OCI-LY3 (cell line): ENCODE measurements around the gene AKAP6.

Experiments used
- H2AFZ ChIP-seq: fragments of 200-600, 300-600 bp; shearing (Covaris generic); 2 replicates; pipeline ENCODE4 v1.6.0; 2014; ENCODE audit warnings: antibody characterized with exemption, low read depth, low read length
- H3K27ac ChIP-seq: fragments of 200-600, 300-600 bp; sonication (generic); 2 replicates; pipeline ENCODE4 v1.5.1; 2014; ENCODE audit warnings: mild to moderate bottlenecking, low read length, moderate library complexity, mixed read lengths
- H3K27me3 ChIP-seq: fragments of 200-600, 300-600 bp; sonication (generic); 2 replicates; pipeline ENCODE4 v1.6.1; 2014; ENCODE audit warnings: low read depth, low read length, mixed read lengths
- H3K36me3 ChIP-seq: fragments of 200-600, 300-600 bp; sonication (generic); replicated peaks from 2 replicates; pipeline ENCODE3; 2014; ENCODE audit warnings: low read depth, low read length, mixed read lengths
- H3K4me1 ChIP-seq: fragments of 300-600, 200-600 bp; sonication (generic); 2 replicates; pipeline ENCODE4 v1.6.1; 2014; ENCODE audit warnings: low read length, mixed read lengths
- H3K4me2 ChIP-seq: fragments of 200-600, 300-600 bp; sonication (generic); 2 replicates; pipeline ENCODE4 v1.6.1; 2014; ENCODE audit warnings: low read length, mixed read lengths
- H3K4me3 ChIP-seq: fragments of 300-600, 200-600 bp; sonication (generic); 2 replicates; pipeline ENCODE4 v1.5.1; 2014; ENCODE audit warnings: antibody characterized with exemption, mild to moderate bottlenecking, low read length, moderate library complexity
- H3K79me2 ChIP-seq: fragments of 300-600, 200-600 bp; shearing (Covaris generic); 2 replicates; pipeline ENCODE4 v1.6.1; 2014; ENCODE audit warnings: mild to moderate bottlenecking, low read length, mixed read lengths
- H3K9ac ChIP-seq: fragments of 300-600, 200-600 bp; shearing (Covaris generic); 2 replicates; pipeline ENCODE4 v1.6.0; 2014; ENCODE audit warnings: mild to moderate bottlenecking, low read length, moderate library complexity
- H3K9me3 ChIP-seq: fragments of 200-600, 300-600 bp; shearing (Covaris generic); 2 replicates; pipeline ENCODE4 v1.6.1; 2014; ENCODE audit warnings: low read length, mixed read lengths; ENCODE audit not compliant: insufficient read depth
- H4K20me1 ChIP-seq: fragments of 200-600, 300-600 bp; sonication (generic); 2 replicates; pipeline ENCODE4 v1.6.1; 2016; ENCODE audit warnings: low read length, mixed read lengths; ENCODE audit not compliant: insufficient read depth
- CTCF ChIP-seq: fragments of 200-600, 300-600 bp; sonication (generic); IDR thresholded peaks from 2 replicates; pipeline ENCODE4 v1.5.1; 2014; ENCODE audit warnings: antibody characterized with exemption, low read length, low read depth
- EZH2phosphoT487 ChIP-seq: fragments of 200-600 bp; shearing (Covaris generic); IDR thresholded peaks from 2 replicates; pipeline ENCODE4 v1.6.1; 2018; ENCODE audit warnings: antibody characterized with exemption, mixed run types, low read depth

The AKAP6 gene

GRCh38 chr14:32565256-32565655 is 236.2 kb downstream of the AKAP6 start:
- no peak for TF ChIP-seq CTCF
- TF ChIP-seq EZH2phosphoT487 = no peak
- no peaks in the 10 kb centered on the region for H4K20me1 ChIP-seq
- H2AFZ ChIP-seq = no peak overlapping the region
- H3K4me1 ChIP-seq = no peaks in the 10 kb centered on the region
- H3K9me3 ChIP-seq = no peaks in the 10 kb centered on the region
- no peaks in the 10 kb centered on the region for H3K27me3 ChIP-seq
- no peaks in the 10 kb centered on the region for H3K36me3 ChIP-seq
- no peak overlapping the region for H3K9ac ChIP-seq
- H3K79me2 ChIP-seq = no peaks in the 10 kb centered on the region
- H3K4me2 ChIP-seq = no peak overlapping the region
- H3K27ac ChIP-seq = no peak overlapping the region
- H3K4me3 ChIP-seq = no peak overlapping the region

GRCh38 chr14:32567543-32568384 is 238.7 kb downstream of the AKAP6 start:
- H3K9ac ChIP-seq = no peak overlapping the region
- no peak overlapping the region for H3K4me3 ChIP-seq
- TF ChIP-seq EZH2phosphoT487 = no peak
- no peak for TF ChIP-seq CTCF
- H3K4me1 ChIP-seq = peaks cover 13% of the 10 kb centered on the region
- no peak overlapping the region for H3K4me2 ChIP-seq
- no peaks in the 10 kb centered on the region for H3K9me3 ChIP-seq
- H4K20me1 ChIP-seq = no peaks in the 10 kb centered on the region
- no peaks in the 10 kb centered on the region for H3K36me3 ChIP-seq
- H3K27ac ChIP-seq = no peak overlapping the region
- H2AFZ ChIP-seq = no peak overlapping the region
- H3K79me2 ChIP-seq = no peaks in the 10 kb centered on the region
- H3K27me3 ChIP-seq = no peaks in the 10 kb centered on the region

GRCh38 chr14:32571551-32571950 is 242.5 kb downstream of the AKAP6 start:
- TF ChIP-seq CTCF (no peak), EZH2phosphoT487 (no peak)

GRCh38 chr14:32571995-32572866 is 243.1 kb downstream of the AKAP6 start:
- Histone ChIP-seq H2AFZ (no peak overlapping the region), H4K20me1 (no peaks in the 10 kb centered on the region), H3K4me2 (peak overlapping the region; percentile 38), H3K9me3 (no peaks in the 10 kb centered on the region), H3K79me2 (no peaks in the 10 kb centered on the region), H3K4me1 (peaks cover 29% of the 10 kb centered on the region), H3K27ac (peak overlapping the region; percentile 42), H3K9ac (no peak overlapping the region), H3K4me3 (no peak overlapping the region), H3K27me3 (peaks cover 20% of the 10 kb centered on the region; the same call in 1 of the 2 replicates), H3K36me3 (no peaks in the 10 kb centered on the region)
- no peak for TF ChIP-seq EZH2phosphoT487
- TF ChIP-seq CTCF = no peak

More at GRCh38 chr14:32571551-32571950, 242.5 kb downstream of the AKAP6 start:
- Histone ChIP-seq H3K27me3 (peaks cover 16% of the 10 kb centered on the region; the same call in 1 of the 2 replicates), H3K79me2 (no peaks in the 10 kb centered on the region), H3K27ac (no peak overlapping the region), H4K20me1 (no peaks in the 10 kb centered on the region), H3K9me3 (no peaks in the 10 kb centered on the region), H3K4me3 (no peak overlapping the region), H3K4me2 (peak overlapping the region; percentile 38), H3K4me1 (peaks cover 22% of the 10 kb centered on the region), H3K36me3 (no peaks in the 10 kb centered on the region), H2AFZ (no peak overlapping the region), H3K9ac (no peak overlapping the region)
